ENCODE measurements around the gene TIMM22.

TIMM22 gene

DNA sequence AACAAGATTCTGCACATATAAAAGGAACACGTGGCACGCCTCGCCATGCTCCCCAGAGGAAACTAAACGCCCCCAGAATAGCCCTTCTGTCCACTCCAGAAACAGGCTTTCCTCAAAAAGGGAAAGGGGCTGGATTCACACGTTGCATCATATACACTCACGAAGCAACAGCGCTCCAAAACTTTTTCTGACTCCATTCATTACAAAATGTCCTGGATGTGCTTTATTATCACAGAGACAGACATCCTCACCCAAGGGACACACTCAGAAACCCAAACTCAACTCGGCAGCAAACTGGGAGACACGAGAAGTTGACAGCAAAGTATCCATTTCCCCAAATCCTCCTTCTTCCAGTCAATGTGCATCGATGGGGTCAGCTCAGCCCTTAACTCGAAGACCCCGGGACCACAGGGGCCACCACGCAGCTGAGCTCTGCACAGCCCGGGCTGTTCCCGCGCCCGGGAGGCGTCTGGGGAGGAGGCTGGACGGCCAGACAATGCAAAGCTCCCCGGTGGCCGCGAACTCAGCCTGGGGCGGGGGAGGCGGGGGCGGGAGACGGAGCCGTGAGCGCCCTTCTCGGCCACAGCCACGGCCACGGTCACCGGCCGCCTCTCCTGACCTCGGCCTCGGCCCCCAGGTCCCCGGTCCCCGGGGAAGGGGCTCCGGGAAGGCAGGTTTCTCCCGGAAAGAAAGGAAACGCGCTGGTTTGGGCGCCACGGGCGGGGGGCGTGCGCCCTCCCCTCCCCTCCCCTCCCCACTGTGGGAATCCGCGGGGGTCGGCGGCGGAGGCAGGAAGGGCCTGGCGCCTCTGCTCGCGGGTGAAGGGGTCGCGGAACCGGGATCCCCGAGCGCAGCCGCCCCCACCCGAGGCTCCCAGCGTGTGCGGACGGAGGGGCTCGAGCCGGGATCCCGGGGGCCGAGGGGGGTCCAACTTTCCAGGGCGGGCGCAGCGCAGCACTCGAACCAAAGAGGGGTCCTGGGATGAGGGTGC lies 18.5 kb upstream of the TIMM22 start:
- H3K4me3 ChIP-seq (ENCODE audit: low read depth, low read length) = peak overlapping the region; percentile 85
- POLR2A ChIA-PET = interaction anchor here (0.5 to 3.4 kb wide), 15 partner anchors 8 to 265 kb away, joined by 3 to 28 read pairs (median 6); partner anchors contain the start of genes GLOD4, MRM3, TIMM22 and VPS53
- H3K9me3 ChIP-seq (ENCODE audit: control insufficient read depth, insufficient read depth, low read depth, low read length) = no peaks in the 10 kb centered on the region
- H3K27ac ChIP-seq (ENCODE audit: extremely low read depth, low read depth, low read length) = peak overlapping the region; percentile 71; the same call in 1 of the 2 replicates
- CTCF ChIA-PET = interaction anchor here (0.7 to 5.2 kb wide), 6 partner anchors 12 to 226 kb away, joined by 3 to 173 read pairs (median 3); partner anchors contain the start of gene GEMIN4
- peaks cover 9% of the 10 kb centered on the region; the same call in 1 of the 2 replicates for H3K4me1 ChIP-seq (ENCODE audit: control insufficient read depth, insufficient read depth, low read length)
- no peaks in the 10 kb centered on the region for H3K36me3 ChIP-seq (ENCODE audit: control insufficient read depth in 2 of 2, insufficient read depth in 1 of 2, low read length in 2 of 2)
- no peak for TF ChIP-seq ZNF148 (tag by site-specific recombination; IDR thresholded peaks at IDR 0.05; ENCODE audit: borderline replicate concordance)
- no peak for TF ChIP-seq ZNF112 (tag by site-specific recombination; IDR thresholded peaks at IDR 0.05)
- TF ChIP-seq ZNF404 (tag by site-specific recombination; IDR thresholded peaks at IDR 0.05) = no peak
- TF ChIP-seq SP7 (tag by site-specific recombination; IDR thresholded peaks at IDR 0.05) = no peak
- peak; percentile 33; the same call in 1 of the 2 replicates for TF ChIP-seq ZNF423 (tag by site-specific recombination; IDR thresholded peaks at IDR 0.05)
- peak; percentile 56 for TF ChIP-seq KLF1 (tag by site-specific recombination; IDR thresholded peaks at IDR 0.05)
- TF ChIP-seq PRDM1 (tag by site-specific recombination; IDR thresholded peaks at IDR 0.05) = peak; percentile 28; the same call in 1 of the 2 replicates
- no peak for TF ChIP-seq ZNF132 (tag by site-specific recombination; IDR thresholded peaks at IDR 0.05; ENCODE audit: borderline replicate concordance)
- TF ChIP-seq ZNF610 (tag by site-specific recombination; IDR thresholded peaks at IDR 0.05; ENCODE audit: borderline replicate concordance) = no peak
- TF ChIP-seq ZNF157 (tag by site-specific recombination; IDR thresholded peaks at IDR 0.05) = no peak
- no peak for TF ChIP-seq ZNF785 (tag by site-specific recombination; IDR thresholded peaks at IDR 0.05)
- TF ChIP-seq GLIS1 (tag by site-specific recombination; IDR thresholded peaks at IDR 0.05) = peak; percentile 74; the same call in 1 of the 2 replicates
- TF ChIP-seq ZNF529 (tag by site-specific recombination; IDR thresholded peaks at IDR 0.05; ENCODE audit: insufficient replicate concordance) = no peak
- TF ChIP-seq ZNF426 (tag by site-specific recombination; IDR thresholded peaks at IDR 0.05) = no peak
- TF ChIP-seq ZNF391 (tag by site-specific recombination; IDR thresholded peaks at IDR 0.05; ENCODE audit: borderline replicate concordance, low read depth) = no peak
- TF ChIP-seq OSR2 (tag by site-specific recombination; IDR thresholded peaks at IDR 0.05) = no peak
- TF ChIP-seq KLF9 (tag by site-specific recombination; IDR thresholded peaks at IDR 0.05; ENCODE audit: low read depth) = peak; percentile 73
- no peak for TF ChIP-seq ZSCAN23 (tag by site-specific recombination; IDR thresholded peaks at IDR 0.05)
- no peak for TF ChIP-seq HOXD13 (CRISPR knock-in tag; IDR thresholded peaks at IDR 0.05; ENCODE audit: borderline replicate concordance)
- no peak for TF ChIP-seq ZNF792 (tag by site-specific recombination; IDR thresholded peaks at IDR 0.05)
- TF ChIP-seq BCL11A (tag by site-specific recombination; IDR thresholded peaks at IDR 0.05; ENCODE audit: low read depth) = no peak
- no peak for TF ChIP-seq ZNF175 (tag by site-specific recombination; IDR thresholded peaks at IDR 0.05)
- no peak for TF ChIP-seq ZBTB6 (tag by site-specific recombination; IDR thresholded peaks at IDR 0.05)
- no peak for TF ChIP-seq OVOL3 (tag by site-specific recombination; IDR thresholded peaks at IDR 0.05)
- peak; percentile 73 for TF ChIP-seq ZIC2 (tag by site-specific recombination; IDR thresholded peaks at IDR 0.05)
- TF ChIP-seq ZNF76 (tag by site-specific recombination; IDR thresholded peaks at IDR 0.05; ENCODE audit: borderline replicate concordance, low read depth) = no peak
- no peak for TF ChIP-seq ZNF768 (tag by site-specific recombination; IDR thresholded peaks at IDR 0.05)
- TF ChIP-seq ZBTB1 (tag by site-specific recombination; IDR thresholded peaks at IDR 0.05) = no peak
- TF ChIP-seq ZNF561 (tag by site-specific recombination; IDR thresholded peaks at IDR 0.05; ENCODE audit: borderline replicate concordance) = 0 out of 2 replicates have a peak, but pooled peaks have one; percentile 20
- TF ChIP-seq ZNF26 (tag by site-specific recombination; IDR thresholded peaks at IDR 0.05) = no peak
- TF ChIP-seq ZNF548 (tag by site-specific recombination; IDR thresholded peaks at IDR 0.05) = no peak
- TF ChIP-seq ZNF488 (tag by site-specific recombination; IDR thresholded peaks at IDR 0.05) = no peak
- no peak for TF ChIP-seq ZNF701 (tag by site-specific recombination; IDR thresholded peaks at IDR 0.05)

Measured in HEK293 (cell line).